ENCODE measurements around the gene GUCA2B. TPM values are rescaled to one million over a fixed set of nuclear protein-coding genes. Genes with fewer than 3 reads are reported as not detected.

Gene GUCA2B
- total RNA-seq, 2 experiments from 2014 or later: not detected

DNA sequence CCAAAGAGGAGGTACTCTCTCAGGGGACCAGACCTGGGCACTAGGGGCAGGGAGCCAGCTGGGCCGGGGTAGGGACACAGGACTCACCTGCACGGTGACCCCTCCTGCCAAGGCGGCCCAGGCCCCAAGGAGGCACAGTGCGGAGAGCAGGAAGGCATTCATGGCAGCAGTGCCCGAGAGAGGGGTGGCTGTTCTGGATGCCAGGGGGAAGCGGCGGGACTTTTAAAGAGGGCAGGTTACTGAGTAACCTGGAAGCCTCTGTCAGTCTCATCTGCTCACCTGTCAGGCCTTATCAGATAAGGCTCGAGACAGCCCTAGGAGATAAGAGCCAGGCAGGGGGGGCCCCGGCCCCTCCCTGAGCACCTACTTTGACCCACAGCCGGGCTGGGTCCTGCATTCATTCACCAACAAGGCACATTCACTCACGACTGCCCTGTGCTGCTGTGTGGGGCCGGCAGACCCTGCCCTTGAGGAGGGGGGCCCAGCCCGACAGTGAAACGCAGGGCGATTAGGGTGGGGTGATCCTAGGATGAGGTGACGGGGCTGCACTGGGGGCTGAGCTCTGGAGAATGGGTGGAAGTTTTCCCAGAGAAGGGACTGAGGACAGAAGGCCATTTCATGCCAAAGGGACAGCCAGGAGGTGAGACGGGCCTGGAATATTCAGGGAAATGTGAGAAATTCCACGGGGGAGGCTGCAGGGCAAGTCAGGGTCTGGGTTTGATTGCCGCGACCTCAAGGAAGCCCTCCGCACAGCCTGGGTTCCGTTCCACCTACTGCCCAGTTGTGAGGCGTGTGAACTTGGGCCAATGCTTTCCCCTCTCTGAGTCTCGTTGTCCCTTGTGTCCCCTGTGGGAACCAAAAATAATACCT lies 11.6 kb downstream of the GUCA2B start, which contains the start of gene GUCA2A:
Gene GUCA2A, minus strand, starts transcription at position 195 of the 870 bp plus-strand sequence. Its CDS starts 33 bp downstream, at position 162.
- TF ChIP-seq EZH2phosphoT487 (IDR thresholded peaks at IDR 0.05; ENCODE audit: borderline replicate concordance, low read depth, low read length): no peak
- TF ChIP-seq, protein P1, sequence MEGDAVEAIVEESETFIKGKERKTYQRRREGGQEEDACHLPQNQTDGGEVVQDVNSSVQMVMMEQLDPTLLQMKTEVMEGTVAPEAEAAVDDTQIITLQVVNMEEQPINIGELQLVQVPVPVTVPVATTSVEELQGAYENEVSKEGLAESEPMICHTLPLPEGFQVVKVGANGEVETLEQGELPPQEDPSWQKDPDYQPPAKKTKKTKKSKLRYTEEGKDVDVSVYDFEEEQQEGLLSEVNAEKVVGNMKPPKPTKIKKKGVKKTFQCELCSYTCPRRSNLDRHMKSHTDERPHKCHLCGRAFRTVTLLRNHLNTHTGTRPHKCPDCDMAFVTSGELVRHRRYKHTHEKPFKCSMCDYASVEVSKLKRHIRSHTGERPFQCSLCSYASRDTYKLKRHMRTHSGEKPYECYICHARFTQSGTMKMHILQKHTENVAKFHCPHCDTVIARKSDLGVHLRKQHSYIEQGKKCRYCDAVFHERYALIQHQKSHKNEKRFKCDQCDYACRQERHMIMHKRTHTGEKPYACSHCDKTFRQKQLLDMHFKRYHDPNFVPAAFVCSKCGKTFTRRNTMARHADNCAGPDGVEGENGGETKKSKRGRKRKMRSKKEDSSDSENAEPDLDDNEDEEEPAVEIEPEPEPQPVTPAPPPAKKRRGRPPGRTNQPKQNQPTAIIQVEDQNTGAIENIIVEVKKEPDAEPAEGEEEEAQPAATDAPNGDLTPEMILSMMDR (conservative IDR thresholded peaks at IDR 0.05; ENCODE audit: low read length): no peak

GRCh38 chr1:42165511-42166210 lies 12.5 kb downstream of the GUCA2B start:
- H3K9me2 ChIP-seq (ENCODE audit: insufficient read depth, low read length): no peaks in the 10 kb centered on the region
- no peaks in the 10 kb centered on the region for H3K36me3 ChIP-seq (ENCODE audit: insufficient read depth, low read length)
- H3K9me3 ChIP-seq (ENCODE audit: low read length): no peaks in the 10 kb centered on the region
- no peaks in the 10 kb centered on the region for H3K79me2 ChIP-seq (ENCODE audit: insufficient read depth, low read depth, low read length)
- H3K4me1 ChIP-seq (ENCODE audit: insufficient read depth, low read length, poor library complexity, severe bottlenecking): no peaks in the 10 kb centered on the region
- TF ChIP-seq, protein P1 (conservative IDR thresholded peaks at IDR 0.05; ENCODE audit: low read length): no peak
- no peak for TF ChIP-seq EZH2phosphoT487 (IDR thresholded peaks at IDR 0.05; ENCODE audit: borderline replicate concordance, low read depth, low read length)
- ChIA-PET CTCF (ENCODE audit: unreplicated experiment) (no interaction called here), POLR2A (no interaction called here)
- DNase-seq (ENCODE audit: low spot score): no peak
- H3K4me3 ChIP-seq (ENCODE audit: low read depth, low read length, poor library complexity, severe bottlenecking): no peak overlapping the region
- H3K4me2 ChIP-seq (ENCODE audit: low read length): no peak overlapping the region
- no peaks in the 10 kb centered on the region for H4K20me1 ChIP-seq (ENCODE audit: insufficient read depth, low read length)
- no peak overlapping the region for H2AFZ ChIP-seq (ENCODE audit: low read length)
- no TSS peak for BruUV-seq (replicated peaks)
- intact Hi-C loops (cut with micrococcal nuclease; ENCODE audit: unreplicated experiment): no loop called here
- H3K27ac ChIP-seq (ENCODE audit: low read depth, low read length, poor library complexity, severe bottlenecking): no peak overlapping the region

More for the DNA sequence above, 11.6 kb downstream of the GUCA2B start, which contains the start of gene GUCA2A:
- no peaks in the 10 kb centered on the region for H3K9me3 ChIP-seq (ENCODE audit: low read length)
- DNase-seq (ENCODE audit: low spot score): no peak
- no TSS peak for BruUV-seq (replicated peaks)
- H3K4me1 ChIP-seq (ENCODE audit: insufficient read depth, low read length, poor library complexity, severe bottlenecking): no peaks in the 10 kb centered on the region
- H3K4me3 ChIP-seq (ENCODE audit: low read depth, low read length, poor library complexity, severe bottlenecking): no peak within 1 kb of the TSS
- no peaks in the 10 kb centered on the region for H3K9me2 ChIP-seq (ENCODE audit: insufficient read depth, low read length)
- H2AFZ ChIP-seq (ENCODE audit: low read length): no peak within 1 kb of the TSS
- no peak within 1 kb of the TSS for H3K27ac ChIP-seq (ENCODE audit: low read depth, low read length, poor library complexity, severe bottlenecking)
- H3K4me2 ChIP-seq (ENCODE audit: low read length): no peak within 1 kb of the TSS
- intact Hi-C loops (cut with micrococcal nuclease; ENCODE audit: unreplicated experiment): no loop called here
- no peaks in the 10 kb centered on the region for H3K79me2 ChIP-seq (ENCODE audit: insufficient read depth, low read depth, low read length)
- ChIA-PET CTCF (ENCODE audit: unreplicated experiment) (no interaction called here), POLR2A (no interaction called here)
- no peaks in the 10 kb centered on the region for H4K20me1 ChIP-seq (ENCODE audit: insufficient read depth, low read length)
- H3K36me3 ChIP-seq (ENCODE audit: insufficient read depth, low read length): no peaks in the 10 kb centered on the region
